Parathyroid adenoma (tissue), 2 donors: ENCODE data around the gene SLC24A3.

Source experiments
- H2AFZ ChIP-seq: fragments of 300-600 bp; sonication (generic); one replicate; pipeline ENCODE4 v1.7.0; 2017; ENCODE audit warnings: antibody characterized with exemption, mild to moderate bottlenecking
- H3K27ac ChIP-seq: fragments of 300-600 bp; sonication (generic); one replicate; pipeline ENCODE4 v1.7.0; 2017
- H3K27me3 ChIP-seq: fragments of 300-600 bp; sonication (generic); one replicate; pipeline ENCODE4 v1.7.0; 2017; ENCODE audit warnings: low read length; ENCODE audit not compliant: control insufficient read depth, insufficient read depth
- H3K36me3 ChIP-seq: fragments of 300-600 bp; sonication (generic); one replicate; pipeline ENCODE4 v1.7.0; 2017; ENCODE audit warnings: low read length; ENCODE audit not compliant: control insufficient read depth, insufficient read depth
- H3K4me1 ChIP-seq: fragments of 300-600 bp; sonication (generic); one replicate; pipeline ENCODE4 v1.7.0; 2017; ENCODE audit warnings: control low read depth
- H3K4me2 ChIP-seq: fragments of 300-600 bp; sonication (generic); one replicate; pipeline ENCODE4 v1.7.0; 2017; ENCODE audit warnings: low read length
- H3K4me3 ChIP-seq: fragments of 300-600 bp; sonication (generic); one replicate; pipeline ENCODE4 v1.7.0; 2017; ENCODE audit warnings: low read depth, low read length
- H3K79me2 ChIP-seq: fragments of 300-600 bp; sonication (generic); one replicate; pipeline ENCODE4 v1.7.0; 2017; ENCODE audit warnings: control low read depth
- H3K9ac ChIP-seq: fragments of 300-600 bp; sonication (generic); one replicate; pipeline ENCODE4 v1.7.0; 2017; ENCODE audit warnings: mild to moderate bottlenecking
- H3K9me3 ChIP-seq: fragments of 300-600 bp; sonication (generic); one replicate; pipeline ENCODE4 v1.7.0; 2017; ENCODE audit warnings: low read length; ENCODE audit not compliant: control insufficient read depth
- TF ChIP-seq, protein P1 (sequence below): fragments of 300-600 bp; sonication (generic); IDR thresholded peaks from one replicate; pipeline ENCODE4 v1.7.0; 2017; ENCODE audit warnings: antibody characterized with exemption, mild to moderate bottlenecking
- donor health status: primary hyperparathyroidism.

Gene SLC24A3

DNA sequence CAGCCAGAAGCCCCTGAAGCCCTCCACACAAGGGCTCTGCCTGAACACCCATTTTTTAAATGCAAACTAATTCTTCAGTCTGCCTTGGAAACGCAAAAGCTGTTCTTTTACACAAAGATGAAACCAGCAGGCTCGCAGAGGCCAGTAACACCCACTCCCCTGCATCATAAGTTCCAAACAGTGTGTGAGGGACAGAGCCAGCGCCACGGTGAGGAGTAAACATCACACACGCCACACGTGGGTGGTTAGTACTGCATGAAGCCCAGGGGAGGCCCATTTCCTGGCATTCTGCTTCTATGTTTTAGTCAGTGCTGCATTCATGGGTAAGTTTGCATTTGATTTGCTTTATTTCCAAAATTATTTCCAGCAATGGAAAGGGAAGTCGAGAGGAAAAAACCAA, 327.9 kb downstream of the SLC24A3 start:
- Histone ChIP-seq H3K27ac (no peak overlapping the region), H3K79me2 (no peaks in the 10 kb centered on the region), H3K4me2 (no peak overlapping the region), H3K9me3 (no peaks in the 10 kb centered on the region), H3K36me3 (no peaks in the 10 kb centered on the region), H3K4me3 (no peak overlapping the region), H3K27me3 (no peaks in the 10 kb centered on the region), H3K4me1 (no peaks in the 10 kb centered on the region), H3K9ac (no peak overlapping the region), H2AFZ (no peak overlapping the region)
- TF ChIP-seq, protein P1, sequence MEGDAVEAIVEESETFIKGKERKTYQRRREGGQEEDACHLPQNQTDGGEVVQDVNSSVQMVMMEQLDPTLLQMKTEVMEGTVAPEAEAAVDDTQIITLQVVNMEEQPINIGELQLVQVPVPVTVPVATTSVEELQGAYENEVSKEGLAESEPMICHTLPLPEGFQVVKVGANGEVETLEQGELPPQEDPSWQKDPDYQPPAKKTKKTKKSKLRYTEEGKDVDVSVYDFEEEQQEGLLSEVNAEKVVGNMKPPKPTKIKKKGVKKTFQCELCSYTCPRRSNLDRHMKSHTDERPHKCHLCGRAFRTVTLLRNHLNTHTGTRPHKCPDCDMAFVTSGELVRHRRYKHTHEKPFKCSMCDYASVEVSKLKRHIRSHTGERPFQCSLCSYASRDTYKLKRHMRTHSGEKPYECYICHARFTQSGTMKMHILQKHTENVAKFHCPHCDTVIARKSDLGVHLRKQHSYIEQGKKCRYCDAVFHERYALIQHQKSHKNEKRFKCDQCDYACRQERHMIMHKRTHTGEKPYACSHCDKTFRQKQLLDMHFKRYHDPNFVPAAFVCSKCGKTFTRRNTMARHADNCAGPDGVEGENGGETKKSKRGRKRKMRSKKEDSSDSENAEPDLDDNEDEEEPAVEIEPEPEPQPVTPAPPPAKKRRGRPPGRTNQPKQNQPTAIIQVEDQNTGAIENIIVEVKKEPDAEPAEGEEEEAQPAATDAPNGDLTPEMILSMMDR, result no peak

DNA sequence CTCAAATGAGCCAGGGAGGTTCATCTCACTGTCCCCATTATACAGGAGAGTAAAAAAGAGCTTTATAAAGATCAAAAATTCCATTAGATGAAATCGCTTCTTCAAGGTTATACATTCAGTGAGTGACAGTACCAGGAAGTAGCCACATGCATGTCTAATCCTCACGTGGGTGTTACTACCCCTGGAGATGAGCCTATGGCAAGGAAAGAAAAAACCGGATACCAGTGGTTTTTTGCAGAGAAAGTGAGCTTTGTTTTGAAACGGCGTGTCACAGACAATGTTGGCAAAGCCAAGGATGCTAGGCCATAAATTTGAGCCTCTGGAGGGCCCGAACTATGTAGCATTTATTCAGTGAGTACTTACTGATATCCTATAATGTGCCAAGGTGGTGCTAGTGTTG, 330.7 kb downstream of the SLC24A3 start:
- Histone ChIP-seq H3K4me1 (no peaks in the 10 kb centered on the region), H3K4me3 (no peak overlapping the region), H3K9me3 (no peaks in the 10 kb centered on the region), H3K4me2 (no peak overlapping the region), H3K36me3 (no peaks in the 10 kb centered on the region), H2AFZ (no peak overlapping the region), H3K79me2 (no peaks in the 10 kb centered on the region), H3K27ac (no peak overlapping the region), H3K9ac (no peak overlapping the region), H3K27me3 (no peaks in the 10 kb centered on the region)
- TF ChIP-seq, protein P1, result no peak

DNA sequence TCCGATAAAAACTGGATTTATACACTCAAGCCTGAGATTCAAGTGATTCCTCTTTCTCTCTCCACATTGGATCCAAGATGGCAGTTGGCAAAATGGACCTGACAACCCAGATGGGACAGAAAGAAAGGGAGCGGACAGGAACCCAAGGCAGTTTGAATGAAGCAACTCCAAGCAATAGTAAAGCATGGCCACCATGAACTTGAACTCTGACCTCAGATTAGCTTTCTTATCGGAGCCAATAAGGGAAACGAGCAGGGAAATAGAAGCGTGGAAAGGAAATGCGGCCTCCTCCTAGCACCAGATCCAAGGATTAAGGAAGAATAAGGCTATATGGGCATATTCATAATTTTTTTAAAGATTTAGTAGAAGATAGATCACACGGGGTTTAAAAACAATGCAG, 332.2 kb downstream of the SLC24A3 start:
- Histone ChIP-seq H3K36me3 (no peaks in the 10 kb centered on the region), H3K27me3 (no peaks in the 10 kb centered on the region), H2AFZ (no peak overlapping the region), H3K4me1 (no peaks in the 10 kb centered on the region), H3K9me3 (no peaks in the 10 kb centered on the region), H3K79me2 (no peaks in the 10 kb centered on the region), H3K4me2 (no peak overlapping the region), H3K27ac (no peak overlapping the region), H3K4me3 (no peak overlapping the region), H3K9ac (no peak overlapping the region)
- TF ChIP-seq, protein P1, result no peak

DNA sequence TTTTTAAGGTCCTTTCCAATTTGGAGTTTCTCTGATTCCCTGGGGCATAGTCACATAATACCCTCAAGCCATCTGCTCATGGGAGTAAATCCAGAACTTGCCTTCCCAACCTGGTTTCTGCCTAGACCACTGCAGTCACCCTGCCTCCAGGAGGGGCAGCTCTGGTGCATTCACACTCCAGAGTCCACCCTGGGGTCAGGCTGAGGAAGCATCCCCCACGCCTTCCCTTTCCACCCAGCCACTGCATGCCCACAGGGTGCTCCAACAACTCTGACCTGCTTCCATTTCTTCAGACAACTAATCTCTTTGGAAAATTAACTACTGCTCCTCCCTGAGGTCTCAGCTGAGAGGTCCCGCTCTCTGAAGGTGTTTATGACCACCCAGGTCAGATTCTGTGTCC, 334.2 kb downstream of the SLC24A3 start:
- H3K4me1 ChIP-seq, result peaks cover under 1% of the 10 kb centered on the region
- no peak overlapping the region for H3K4me3 ChIP-seq
- no peaks in the 10 kb centered on the region for H3K27me3 ChIP-seq
- H2AFZ ChIP-seq, result no peak overlapping the region
- no peak overlapping the region for H3K9ac ChIP-seq
- H3K36me3 ChIP-seq, result no peaks in the 10 kb centered on the region
- TF ChIP-seq, protein P1, result no peak
- H3K79me2 ChIP-seq, result no peaks in the 10 kb centered on the region
- H3K9me3 ChIP-seq, result no peaks in the 10 kb centered on the region
- no peak overlapping the region for H3K4me2 ChIP-seq
- no peak overlapping the region for H3K27ac ChIP-seq

DNA sequence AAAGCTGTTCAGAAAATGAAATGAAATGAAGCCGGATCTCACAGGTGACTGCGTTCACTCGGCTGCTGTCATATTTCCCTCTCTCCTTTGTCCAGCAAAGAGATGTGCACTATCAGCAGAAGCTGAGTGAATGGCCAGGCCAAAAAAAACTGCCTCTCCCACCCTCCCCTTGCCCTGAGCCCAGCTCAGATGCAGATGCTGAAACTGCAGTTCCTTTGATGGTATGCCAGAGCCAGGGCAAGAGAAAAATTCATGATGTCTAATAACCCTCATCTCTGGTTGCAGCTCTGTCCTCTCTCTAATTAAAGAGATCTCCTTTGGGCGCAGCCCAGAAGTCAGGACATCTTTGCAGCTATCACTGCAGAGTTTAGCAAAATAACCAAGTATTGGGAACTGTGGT, 335.1 kb downstream of the SLC24A3 start:
- Histone ChIP-seq H3K36me3 (no peaks in the 10 kb centered on the region), H3K4me1 (peaks cover 3% of the 10 kb centered on the region), H3K4me3 (no peak overlapping the region), H3K4me2 (no peak overlapping the region), H3K9ac (no peak overlapping the region), H3K9me3 (no peaks in the 10 kb centered on the region), H2AFZ (no peak overlapping the region), H3K79me2 (no peaks in the 10 kb centered on the region), H3K27ac (no peak overlapping the region), H3K27me3 (no peaks in the 10 kb centered on the region)
- TF ChIP-seq, protein P1, result no peak
